CD4-positive, alpha-beta memory T cell (primary cell): ENCODE results near the gene COL21A1. TPM values are rescaled to one million over a fixed set of nuclear protein-coding genes. Genes with fewer than 3 reads are reported as not detected.

Source experiments
- CTCF ChIA-PET: fragments of 350-600 bp; sonication (Branson Sonifier 250); formaldehyde crosslinking; loops from one replicate; lab custom pipeline; 2021; ENCODE audit warnings: inconsistent platforms; ENCODE audit not compliant: partially characterized antibody; lab: Charles Lee
- POLR2A ChIA-PET: fragments of 350-600 bp; sonication (Branson Sonifier 250); formaldehyde crosslinking; loops from one replicate; lab custom pipeline; 2021; ENCODE audit not compliant: partially characterized antibody; lab: Charles Lee
- DNase-seq, 5 donors: peaks; one replicate each; pipeline versions ENCODE4 v3.0.0 to v3.0.0-alpha.2; 2020 to 2022; ENCODE audit warnings: mixed read lengths in 1 of 5
- H3K27ac ChIP-seq: one replicate; pipeline ENCODE4 v1.7.0; 2013; ENCODE audit warnings: low read depth, low read length
- H3K27me3 ChIP-seq: 2 replicates; pipeline ENCODE4 v1.7.0; 2013; ENCODE audit warnings: mild to moderate bottlenecking, low read length, moderate library complexity; ENCODE audit not compliant: insufficient read depth
- H3K36me3 ChIP-seq: 2 replicates; pipeline ENCODE4 v1.7.0; 2013; ENCODE audit warnings: mild to moderate bottlenecking, low read length, moderate library complexity; ENCODE audit not compliant: insufficient read depth
- H3K4me1 ChIP-seq: 2 replicates; pipeline ENCODE4 v1.7.0; 2013; ENCODE audit warnings: mild to moderate bottlenecking, low read length, moderate library complexity; ENCODE audit not compliant: insufficient read depth
- H3K4me3 ChIP-seq, 2 donors: one replicate each; pipeline ENCODE4 v1.7.0; 2013; ENCODE audit warnings: low read length in 2 of 2, mild to moderate bottlenecking in 1 of 2
- H3K9me3 ChIP-seq, 2 donors: one replicate each; pipeline ENCODE4 v1.7.0; 2013; ENCODE audit warnings: low read length in 2 of 2, control low read depth in 1 of 2; ENCODE audit not compliant: control insufficient read depth in 1 of 2
- H3K27ac Mint-ChIP-seq, 7 donors: one replicate each; pipeline ENCODE4 v1.8.0; 2020 to 2021; ENCODE audit warnings: mixed read lengths in 7 of 7, mild to moderate bottlenecking in 6 of 7, inconsistent platforms in 3 of 7, moderate library complexity in 3 of 7
- H3K27me3 Mint-ChIP-seq, 2 donors: one replicate each; pipeline ENCODE4 v1.8.0; 2020 to 2021; ENCODE audit warnings: mixed read lengths in 2 of 2
- H3K36me3 Mint-ChIP-seq, 2 donors: one replicate each; pipeline ENCODE4 v1.8.0; 2020 to 2021; ENCODE audit warnings: mixed read lengths in 2 of 2, inconsistent platforms in 1 of 2, mild to moderate bottlenecking in 1 of 2
- H3K4me1 Mint-ChIP-seq, 4 donors: one replicate each; pipeline ENCODE4 v1.8.0; 2020 to 2021; ENCODE audit warnings: mixed read lengths in 4 of 4, mild to moderate bottlenecking in 1 of 4
- H3K4me3 Mint-ChIP-seq, 8 donors: one replicate each; pipeline ENCODE4 v1.8.0; 2020 to 2021; ENCODE audit warnings: mixed read lengths in 8 of 8, mild to moderate bottlenecking in 7 of 8, moderate library complexity in 6 of 8, inconsistent platforms in 3 of 8
- H3K9me3 Mint-ChIP-seq, 8 donors: one replicate each; pipeline ENCODE4 v1.8.0; 2020 to 2021; ENCODE audit warnings: mixed read lengths in 8 of 8, mild to moderate bottlenecking in 5 of 8, inconsistent platforms in 3 of 8, moderate library complexity in 1 of 8
- intact Hi-C: fragments of 100-400 bp; cut with micrococcal nuclease; formaldehyde crosslinking; loops from one replicate; pipeline ENCODE4 v1.15.1; 2023
- polyA plus RNA-seq, 2 donors: library from polyadenylated mRNA; unstranded; fragments of 300-500 nt; fragmentation: Illumina TruSeq; gene quantifications; one replicate each; pipeline ENCODE4 v1.2.3, GENCODE V29; 2021
- total RNA-seq, 2 experiments: library from RNA; stranded (reverse); gene quantifications; one replicate each; pipeline ENCODE4 v1.2.3, GENCODE V29; 2021

Gene COL21A1
- total and polyA plus RNA-seq, 4 experiments from 2014 or later, result not detected

GRCh38 chr6:56147766-56148165 lies 99.6 kb downstream of the COL21A1 start:
- ChIA-PET POLR2A (no interaction called here), CTCF (no interaction called here)
- Histone ChIP-seq H3K27ac (no peak overlapping the region), H3K4me3 (no peak overlapping the region), H3K36me3 (no peaks in the 10 kb centered on the region), H3K4me1 (no peaks in the 10 kb centered on the region), H3K27me3 (no peaks in the 10 kb centered on the region), H3K9me3 (no peaks in the 10 kb centered on the region)
- H3K4me3 Mint-ChIP-seq, result no peak overlapping the region
- H3K4me1 Mint-ChIP-seq, result no peaks in the 10 kb centered on the region
- H3K27me3 Mint-ChIP-seq, result no peaks in the 10 kb centered on the region
- peaks cover under 1 to 37% (median 12%) of the 10 kb centered on the region in 8 donors for H3K9me3 Mint-ChIP-seq
- no peak for DNase-seq
- intact Hi-C loops, result no loop called here
- no peak overlapping the region for H3K27ac Mint-ChIP-seq
- H3K36me3 Mint-ChIP-seq, result no peaks in the 10 kb centered on the region

GRCh38 chr6:56146086-56146485 lies 101.3 kb downstream of the COL21A1 start:
- H3K36me3 Mint-ChIP-seq, result no peaks in the 10 kb centered on the region
- intact Hi-C loops, result no loop called here
- H3K4me1 Mint-ChIP-seq, result no peaks in the 10 kb centered on the region
- no peak for DNase-seq
- no peak overlapping the region for H3K27ac ChIP-seq
- no peaks in the 10 kb centered on the region for H3K27me3 ChIP-seq
- H3K4me1 ChIP-seq, result no peaks in the 10 kb centered on the region
- H3K27me3 Mint-ChIP-seq, result no peaks in the 10 kb centered on the region
- no peaks in the 10 kb centered on the region for H3K36me3 ChIP-seq
- no peak overlapping the region for H3K4me3 Mint-ChIP-seq
- no peak overlapping the region for H3K27ac Mint-ChIP-seq
- H3K9me3 Mint-ChIP-seq, result peaks cover 0 to 33% (median 10%) of the 10 kb centered on the region in 8 donors
- CTCF ChIA-PET, result no interaction called here
- H3K4me3 ChIP-seq, result no peak overlapping the region
- H3K9me3 ChIP-seq, result no peaks in the 10 kb centered on the region
- POLR2A ChIA-PET, result no interaction called here

- no peaks in the 10 kb centered on the region for H3K4me1 Mint-ChIP-seq
- CTCF ChIA-PET, result no interaction called here
- H3K4me1 ChIP-seq, result no peaks in the 10 kb centered on the region
Measured at GRCh38 chr6:56145616-56146015, 101.8 kb downstream of the COL21A1 start.

GRCh38 chr6:56144538-56145324 lies 102.6 kb downstream of the COL21A1 start:
- DNase-seq, result no peak
- intact Hi-C loops, result no loop called here
- Mint-ChIP-seq H3K36me3 (no peaks in the 10 kb centered on the region), H3K27ac (no peak overlapping the region), H3K27me3 (no peaks in the 10 kb centered on the region), H3K4me1 (no peaks in the 10 kb centered on the region), H3K4me3 (no peak overlapping the region), H3K9me3 (peaks cover 0 to 29% (median 9%) of the 10 kb centered on the region in 8 donors)
- no peak overlapping the region for H3K27ac ChIP-seq
- H3K4me3 ChIP-seq, result no peak overlapping the region
- no peaks in the 10 kb centered on the region for H3K9me3 ChIP-seq
- ChIA-PET CTCF (no interaction called here), POLR2A (no interaction called here)
- no peaks in the 10 kb centered on the region for H3K36me3 ChIP-seq
- no peaks in the 10 kb centered on the region for H3K4me1 ChIP-seq
- no peaks in the 10 kb centered on the region for H3K27me3 ChIP-seq

More at GRCh38 chr6:56145616-56146015, 101.8 kb downstream of the COL21A1 start:
- H3K9me3 Mint-ChIP-seq, result peaks cover 0 to 32% (median 10%) of the 10 kb centered on the region in 8 donors
- no peak overlapping the region for H3K27ac ChIP-seq
- intact Hi-C loops, result no loop called here
- H3K36me3 ChIP-seq, result no peaks in the 10 kb centered on the region
- no peak for DNase-seq
- no peaks in the 10 kb centered on the region for H3K9me3 ChIP-seq
- no peak overlapping the region for H3K4me3 Mint-ChIP-seq
- H3K27ac Mint-ChIP-seq, result no peak overlapping the region
- no peak overlapping the region for H3K4me3 ChIP-seq
- H3K36me3 Mint-ChIP-seq, result no peaks in the 10 kb centered on the region
- H3K27me3 ChIP-seq, result no peaks in the 10 kb centered on the region
- POLR2A ChIA-PET, result no interaction called here
- no peaks in the 10 kb centered on the region for H3K27me3 Mint-ChIP-seq

GRCh38 chr6:56143796-56144195 lies 103.6 kb downstream of the COL21A1 start:
- intact Hi-C loops, result no loop called here
- H3K27ac Mint-ChIP-seq, result no peak overlapping the region

GRCh38 chr6:56140090-56140489 lies 107.3 kb downstream of the COL21A1 start:
- no peaks in the 10 kb centered on the region for H3K27me3 ChIP-seq
- intact Hi-C loops, result no loop called here
- no peak overlapping the region for H3K4me3 ChIP-seq
- Mint-ChIP-seq H3K27me3 (no peaks in the 10 kb centered on the region), H3K4me3 (no peak overlapping the region), H3K9me3 (peaks cover 1 to 23% (median 11%) of the 10 kb centered on the region in 8 donors), H3K27ac (no peak overlapping the region), H3K4me1 (no peaks in the 10 kb centered on the region), H3K36me3 (no peaks in the 10 kb centered on the region)
- no peaks in the 10 kb centered on the region for H3K4me1 ChIP-seq
- H3K36me3 ChIP-seq, result no peaks in the 10 kb centered on the region
- DNase-seq, result no peak
- no peak overlapping the region for H3K27ac ChIP-seq
- H3K9me3 ChIP-seq, result no peaks in the 10 kb centered on the region
- CTCF ChIA-PET, result no interaction called here
- POLR2A ChIA-PET, result no interaction called here

More at GRCh38 chr6:56143796-56144195, 103.6 kb downstream of the COL21A1 start:
- H3K4me1 ChIP-seq, result no peaks in the 10 kb centered on the region
- H3K36me3 ChIP-seq, result no peaks in the 10 kb centered on the region
- no peaks in the 10 kb centered on the region for H3K9me3 ChIP-seq
- H3K4me3 ChIP-seq, result no peak overlapping the region
- Mint-ChIP-seq H3K36me3 (no peaks in the 10 kb centered on the region), H3K9me3 (peaks cover 0 to 24% (median 6%) of the 10 kb centered on the region in 8 donors), H3K4me1 (no peaks in the 10 kb centered on the region), H3K4me3 (no peak overlapping the region), H3K27me3 (no peaks in the 10 kb centered on the region)
- POLR2A ChIA-PET, result no interaction called here
- no peak overlapping the region for H3K27ac ChIP-seq
- CTCF ChIA-PET, result no interaction called here
- no peak for DNase-seq
- no peaks in the 10 kb centered on the region for H3K27me3 ChIP-seq

GRCh38 chr6:56115715-56116114 lies 131.7 kb downstream of the COL21A1 start:
- Histone ChIP-seq H3K4me3 (no peak overlapping the region), H3K4me1 (no peaks in the 10 kb centered on the region), H3K27ac (no peak overlapping the region), H3K27me3 (no peaks in the 10 kb centered on the region), H3K9me3 (peaks cover 0 to 3% of the 10 kb centered on the region in 2 donors), H3K36me3 (no peaks in the 10 kb centered on the region)
- Mint-ChIP-seq H3K36me3 (no peaks in the 10 kb centered on the region), H3K27ac (no peak overlapping the region), H3K4me3 (no peak overlapping the region), H3K4me1 (no peaks in the 10 kb centered on the region), H3K27me3 (no peaks in the 10 kb centered on the region), H3K9me3 (peaks cover 2 to 33% (median 15%) of the 10 kb centered on the region in 8 donors)
- DNase-seq, result no peak
- ChIA-PET CTCF (no interaction called here), POLR2A (no interaction called here)
- intact Hi-C loops, result no loop called here
